HCT116 (cell line): ENCODE data around the gene FNDC4. TPM values are rescaled to one million over a fixed set of nuclear protein-coding genes. Genes with fewer than 3 reads are reported as not detected.
A peak's percentile ranks its signal among the peaks of the same experiment; 100 is the strongest.

Experiments
- ATAC-seq: fragments of 200-7000 bp; cut with Tn5 transposase; 2 replicates; pipeline ENCODE4 v1.9.1; 2020; ENCODE audit warnings: mild to moderate bottlenecking, moderate library complexity
- BruUV-seq: library from RNA; stranded (reverse); fragments of 400-500 nt; replicated peaks from 2 replicates; lab custom pipeline; 2021; lab: Mats Ljungman, UMichigan
- CTCF ChIA-PET: fragments of 300-600 bp; sonication (Branson Sonifier 250); formaldehyde crosslinking; loops from one replicate; lab custom pipeline; 2021; ENCODE audit warnings: antibody characterized with exemption; lab: Charles Lee
- POLR2A ChIA-PET: fragments of 300-600, 350-600 bp; sonication (Branson Sonifier 250); formaldehyde crosslinking; loops from one replicate; lab custom pipeline; 2021; ENCODE audit warnings: antibody characterized with exemption; lab: Charles Lee
- RAD21 ChIA-PET, 2 experiments: fragments of 300-600 bp; sonication (Branson Sonifier 250); formaldehyde crosslinking; loops; one replicate each; lab custom pipeline; 2023; ENCODE audit warnings: low total read pairs in 2 of 2; ENCODE audit not compliant: uncharacterized antibody in 2 of 2, unreplicated experiment in 2 of 2, low non-redundant PET in 1 of 2; lab: Charles Lee
- DNase-seq: peaks from one replicate; pipeline ENCODE4 v3.0.0-alpha.2; 2010; ENCODE audit warnings: low read depth, low spot score
- H2AFZ ChIP-seq: fragments of 200-600 bp; shearing (Covaris generic), sonication (generic); 2 replicates; pipeline ENCODE4 v1.6.1; 2017; ENCODE audit warnings: low read depth, mixed run types, mixed read lengths, antibody characterized with exemption, low read length; ENCODE audit not compliant: poor library complexity, severe bottlenecking
- H3K27ac ChIP-seq: 2 replicates; pipeline ENCODE4 v1.5.1; 2012; ENCODE audit warnings: low read depth, low read length
- H3K27me3 ChIP-seq: fragments of 200-600 bp; sonication (generic); 2 replicates; pipeline ENCODE4 v1.6.1; 2016; ENCODE audit warnings: mixed run types, low read length, mixed read lengths; ENCODE audit not compliant: insufficient read depth
- H3K36me3 ChIP-seq, 2 experiments: fragments of 200-500 bp in 1 of 2; fragments of 200-600 bp in 1 of 2; sonication (Bioruptor generic) in 1 of 2; sonication (generic) in 1 of 2; 2 replicates each; pipeline versions ENCODE4 v1.5.1 to v1.6.1; 2014 to 2016; ENCODE audit warnings: low read length in 2 of 2, inconsistent platforms in 1 of 2, mixed read lengths in 1 of 2, mixed run types in 1 of 2; ENCODE audit not compliant: insufficient read depth in 2 of 2, control insufficient read depth in 1 of 2
- H3K4me1 ChIP-seq, 2 experiments: fragments of 200-600 bp in 1 of 2; sonication (generic) in 1 of 2; 2 replicates each; pipeline versions ENCODE4 v1.5.1 to v1.6.1; 2012 to 2017; ENCODE audit warnings: low read length in 2 of 2, inconsistent platforms in 1 of 2, mild to moderate bottlenecking in 1 of 2, mixed read lengths in 1 of 2, mixed run types in 1 of 2, moderate library complexity in 1 of 2; ENCODE audit not compliant: insufficient read depth in 2 of 2, control insufficient read depth in 1 of 2
- H3K4me2 ChIP-seq: fragments of 200-600 bp; sonication (generic); 2 replicates; pipeline ENCODE4 v1.6.1; 2017; ENCODE audit warnings: mixed run types, low read length, mixed read lengths
- H3K4me3 ChIP-seq, 2 experiments: fragments of 200-600 bp in 1 of 2; sonication (generic) in 1 of 2; replicated peaks in 1 of 2; 2 replicates each; pipeline ENCODE4 v1.5.1; 2011 to 2016; ENCODE audit warnings: low read length in 2 of 2, control low read depth in 1 of 2, low read depth in 1 of 2, mild to moderate bottlenecking in 1 of 2, mixed read lengths in 1 of 2, mixed run types in 1 of 2
- H3K79me2 ChIP-seq: fragments of 200-600 bp; sonication (generic); 2 replicates; pipeline ENCODE4 v1.6.1; 2017; ENCODE audit warnings: mild to moderate bottlenecking, mixed run types, low read length, moderate library complexity, mixed read lengths; ENCODE audit not compliant: insufficient read depth
- H3K9ac ChIP-seq: fragments of 200-600 bp; sonication (generic); 2 replicates; pipeline ENCODE4 v1.6.1; 2016; ENCODE audit warnings: low read length, mixed read lengths
- H3K9me2 ChIP-seq: fragments of 200-600 bp; sonication (generic), shearing (Covaris generic); 2 replicates; pipeline ENCODE4 v1.6.1; 2017; ENCODE audit warnings: mixed run types, mild to moderate bottlenecking, moderate library complexity; ENCODE audit not compliant: insufficient read depth
- H3K9me3 ChIP-seq, 2 experiments: fragments of 200-500 bp in 1 of 2; fragments of 200-600 bp in 1 of 2; sonication (Bioruptor generic) in 1 of 2; sonication (generic) in 1 of 2; 2 replicates each; pipeline ENCODE4 v1.6.1; 2014 to 2017; ENCODE audit warnings: low read length in 2 of 2, mixed read lengths in 2 of 2, inconsistent platforms in 1 of 2, low read depth in 1 of 2, mild to moderate bottlenecking in 1 of 2, mixed run types in 1 of 2, moderate library complexity in 1 of 2; ENCODE audit not compliant: control insufficient read depth in 1 of 2, insufficient read depth in 1 of 2
- H4K20me1 ChIP-seq: fragments of 200-600 bp; sonication (generic), shearing (Covaris generic); 2 replicates; pipeline ENCODE4 v1.6.1; 2017; ENCODE audit warnings: mixed run types, mild to moderate bottlenecking, moderate library complexity; ENCODE audit not compliant: insufficient read depth
- EGR1 ChIP-seq: IDR thresholded peaks from 2 replicates; pipeline ENCODE4 v1.6.1; 2012; ENCODE audit warnings: low read depth
- ELF1 ChIP-seq: IDR thresholded peaks from 2 replicates; pipeline ENCODE4 v1.6.1; 2012; ENCODE audit warnings: low read depth, borderline replicate concordance
- EZH2 ChIP-seq: fragments of 200-600 bp; sonication (generic); IDR thresholded peaks from 2 replicates; pipeline ENCODE4 v1.6.1; 2017; ENCODE audit warnings: antibody characterized with exemption, mixed run types
- FOSL1 ChIP-seq: IDR thresholded peaks from 2 replicates; pipeline ENCODE4 v1.6.1; 2012; ENCODE audit warnings: low read depth
- JUND ChIP-seq: IDR thresholded peaks from 2 replicates; pipeline ENCODE4 v1.6.1; 2012
- POLR2A ChIP-seq: IDR thresholded peaks from 2 replicates; pipeline ENCODE4 v1.7.0; 2011; ENCODE audit warnings: borderline replicate concordance; ENCODE audit not compliant: insufficient read depth, insufficient read length; ENCODE audit errors: extremely low read depth
- SIN3A ChIP-seq: IDR thresholded peaks from 2 replicates; pipeline ENCODE4 v1.6.1; 2012; ENCODE audit warnings: low read depth
- SP1 ChIP-seq: IDR thresholded peaks from 2 replicates; pipeline ENCODE4 v1.6.1; 2012; ENCODE audit warnings: low read depth
- SRF ChIP-seq: IDR thresholded peaks from 2 replicates; pipeline ENCODE4 v1.6.1; 2012; ENCODE audit warnings: low read depth
- TCF7L2 ChIP-seq: IDR thresholded peaks from 2 replicates; pipeline ENCODE4 v1.7.0; 2011; ENCODE audit warnings: borderline replicate concordance, inconsistent platforms; ENCODE audit not compliant: insufficient read depth, insufficient read length; ENCODE audit errors: extremely low read depth
- YY1 ChIP-seq: IDR thresholded peaks from 2 replicates; pipeline ENCODE4 v1.6.1; 2011; ENCODE audit warnings: low read length, low read depth, moderate library complexity, mild to moderate bottlenecking; ENCODE audit not compliant: insufficient replicate concordance; ENCODE audit errors: extremely low read depth
- ZBTB33 ChIP-seq: IDR thresholded peaks from 2 replicates; pipeline ENCODE4 v1.6.1; 2011; ENCODE audit warnings: mild to moderate bottlenecking, low read length, moderate library complexity; ENCODE audit not compliant: insufficient replicate concordance; ENCODE audit errors: extremely low read depth
- ZFX ChIP-seq: fragments of 450-650 bp; IDR thresholded peaks from 2 replicates; pipeline ENCODE4 v1.6.1; 2017
- ZNF274 ChIP-seq: fragments of 200-500 bp; sonication (Bioruptor generic); IDR thresholded peaks from 2 replicates; pipeline ENCODE4 v1.6.1; 2014; ENCODE audit warnings: mild to moderate bottlenecking, low read depth, low read length, inconsistent platforms
- intact Hi-C: fragments of 100-400 bp; cut with micrococcal nuclease; formaldehyde crosslinking; loops from 2 replicates; pipeline ENCODE4 v1.10.0; 2022
- total RNA-seq: library from RNA; stranded (reverse); gene quantifications from one replicate; pipeline ENCODE4 v1.2.1, GENCODE V29; 2021; ENCODE audit not compliant: unreplicated experiment

FNDC4 gene
- total RNA-seq, 1 experiment from 2014 or later, result 3.3 TPM

- Histone ChIP-seq H3K4me2 (peak overlapping the region; percentile 98), H3K4me1 (peaks cover 2 to 29% of the 10 kb centered on the region in 2 experiments; a peak in 2 of 4 replicates), H3K27ac (peak overlapping the region; percentile 67), H3K36me3 (peaks cover 21 to 39% of the 10 kb centered on the region in 2 experiments), H3K4me3 (peak overlapping the region; percentile 53 to 81), H3K79me2 (peaks cover 9% of the 10 kb centered on the region; the same call in 1 of the 2 replicates), H3K27me3 (no peaks in the 10 kb centered on the region), H3K9me2 (no peaks in the 10 kb centered on the region), H3K9ac (peak overlapping the region; percentile 87), H3K9me3 (no peaks in the 10 kb centered on the region), H4K20me1 (no peaks in the 10 kb centered on the region), H2AFZ (no peak overlapping the region)
- ATAC-seq (peak; percentile 37), DNase-seq (no peak)
- intact Hi-C loops, result loop anchor here (10.0 kb wide), 1 partner anchor 182 kb away; the partner anchor contains the start of genes CCDC121 and GPN1
- RAD21 ChIA-PET, result no interaction called here
- no peak for TF ChIP-seq TCF7L2
- TF ChIP-seq SIN3A, result no peak
- no peak for TF ChIP-seq ZNF274
- no peak for TF ChIP-seq FOSL1
- TF ChIP-seq EZH2, result no peak
- TF ChIP-seq ZBTB33, result no peak
- TF ChIP-seq SRF, result no peak
- TF ChIP-seq JUND, result no peak
- no peak for TF ChIP-seq ELF1
- TF ChIP-seq YY1, result no peak
- no peak for TF ChIP-seq ZFX
- no peak for TF ChIP-seq POLR2A
- TF ChIP-seq SP1, result no peak
- TF ChIP-seq EGR1, result no peak
- CTCF ChIA-PET, result interaction anchor here (1.4 to 1.5 kb wide), 2 partner anchors 13 to 33 kb away, joined by 3 to 5 read pairs; partner anchors contain the start of gene PPM1G
- no TSS peak for BruUV-seq
- POLR2A ChIA-PET, result no interaction called here
These were observed 52.1 kb downstream of the FNDC4 start for GRCh38 chr2:27442920-27443282.
